Keratinocyte (primary cell): ENCODE results near the gene SCRT2. TPM values are rescaled to one million over a fixed set of nuclear protein-coding genes. Genes with fewer than 3 reads are reported as not detected.

Experiments
- DNase-seq: peaks from one replicate; pipeline ENCODE4 v3.0.0-alpha.2; 2011; ENCODE audit warnings: low read depth, missing footprints, low spot score
- FAIRE-seq: peaks from 2 replicates; lab custom pipeline; 2011; peaks lifted over from hg19 to GRCh38; lab: Jason Lieb, UNC
- H2AFZ ChIP-seq: 2 replicates; pipeline ENCODE4 v1.6.0; 2012; ENCODE audit warnings: low read length, control low read depth, inconsistent platforms; ENCODE audit not compliant: control insufficient read depth
- H3K27ac ChIP-seq: 2 replicates; pipeline ENCODE4 v1.5.1; 2011; ENCODE audit warnings: low read length; ENCODE audit not compliant: control insufficient read depth, insufficient read depth
- H3K27me3 ChIP-seq: 3 replicates; pipeline ENCODE4 v1.6.0; 2011; ENCODE audit warnings: low read length; ENCODE audit not compliant: control insufficient read depth, insufficient read depth; ENCODE audit errors: extremely low read depth
- H3K36me3 ChIP-seq, 2 experiments: 2 replicates in 1 of 2; 3 replicates in 1 of 2; pipeline ENCODE4 v1.5.1; 2011; ENCODE audit warnings: low read length in 2 of 2, mild to moderate bottlenecking in 1 of 2; ENCODE audit not compliant: control insufficient read depth in 2 of 2, insufficient read depth in 2 of 2; ENCODE audit errors: extremely low read depth in 1 of 2
- H3K4me1 ChIP-seq: 3 replicates; pipeline ENCODE4 v1.5.1; 2011; ENCODE audit warnings: low read length; ENCODE audit not compliant: control insufficient read depth, insufficient read depth; ENCODE audit errors: extremely low read depth
- H3K4me2 ChIP-seq: 3 replicates; pipeline ENCODE4 v1.6.0; 2011; ENCODE audit warnings: low read depth, low read length; ENCODE audit not compliant: control insufficient read depth, insufficient read depth; ENCODE audit errors: extremely low read depth
- H3K4me3 ChIP-seq, 3 experiments: fragments of 200-600 bp in 1 of 3; sonication (generic) in 1 of 3; 2 replicates in 2 of 3; 3 replicates in 1 of 3; pipeline ENCODE4 v1.5.1; 2011 to 2016; ENCODE audit warnings: low read length in 3 of 3, mild to moderate bottlenecking in 3 of 3, control low read depth in 2 of 3, inconsistent platforms in 1 of 3, low read depth in 1 of 3, mixed read lengths in 1 of 3, mixed run types in 1 of 3, moderate library complexity in 1 of 3; ENCODE audit not compliant: control insufficient read depth in 2 of 3, insufficient read depth in 2 of 3; ENCODE audit errors: extremely low read depth in 1 of 3
- H3K79me2 ChIP-seq: 2 replicates; pipeline ENCODE4 v1.6.0; 2012; ENCODE audit warnings: low read length; ENCODE audit not compliant: control insufficient read depth, insufficient read depth
- H3K9ac ChIP-seq: 3 replicates; pipeline ENCODE4 v1.6.0; 2011; ENCODE audit warnings: low read length; ENCODE audit not compliant: control insufficient read depth, insufficient read depth; ENCODE audit errors: extremely low read depth
- H3K9me1 ChIP-seq: 3 replicates; pipeline ENCODE4 v1.6.0; 2011; ENCODE audit warnings: low read length; ENCODE audit not compliant: control insufficient read depth, insufficient read depth; ENCODE audit errors: extremely low read depth
- H3K9me3 ChIP-seq: 2 replicates; pipeline ENCODE4 v1.5.1; 2012; ENCODE audit warnings: low read depth, low read length; ENCODE audit not compliant: control insufficient read depth
- H4K20me1 ChIP-seq: 3 replicates; pipeline ENCODE4 v1.6.0; 2011; ENCODE audit warnings: low read length; ENCODE audit not compliant: control insufficient read depth, insufficient read depth; ENCODE audit errors: extremely low read depth
- EZH2 ChIP-seq: IDR thresholded peaks from one replicate; pipeline ENCODE4 v1.6.1; 2012; ENCODE audit warnings: inconsistent platforms, mild to moderate bottlenecking, low read length, moderate library complexity
- dilution Hi-C: fragments of 300-500 bp; cut with MboI; formaldehyde crosslinking; loops from one replicate; pipeline ENCODE4 v1.7.0; 2020; ENCODE audit warnings: low sequenced_read_pairs; ENCODE audit not compliant: extremely low pct_ligation_motif_present
- polyA plus RNA-seq, 5 experiments: library from polyadenylated mRNA; depleted of rRNA in 3 of 5; stranded (reverse) in 3 of 5; stranded (forward) in 1 of 5; unstranded in 1 of 5; fragments of >200 nt; gene quantifications; 1 replicate in 1 of 5; 2 replicates in 3 of 5; 3 replicates in 1 of 5; pipeline versions ENCODE4 v1.2.1 to v1.2.3, GENCODE V29; 2011 to 2012; ENCODE audit warnings: missing spikeins in 2 of 5, low read depth in 1 of 5, low replicate concordance in 1 of 5
- TF ChIP-seq, protein P1 (sequence below), 3 experiments: IDR thresholded peaks in 1 of 3; conservative IDR thresholded peaks in 1 of 3; optimal IDR thresholded peaks in 1 of 3; 2 replicates in 2 of 3; 3 replicates in 1 of 3; pipeline versions ENCODE3 to v1.5.1; 2011; ENCODE audit warnings: low read length in 3 of 3, mild to moderate bottlenecking in 3 of 3, moderate library complexity in 2 of 3, control low read depth in 1 of 3, inconsistent platforms in 1 of 3; ENCODE audit not compliant: insufficient read depth in 2 of 3; ENCODE audit errors: extremely low read depth in 1 of 3

SCRT2 gene
- polyA plus RNA-seq, 1 donor (not counting 4 experiments of a cell fraction or from before 2014, with no cell fraction given): not detected

GRCh38 chr20:663315-664090 lies 12.1 kb downstream of the SCRT2 start:
- peak; percentile 93 for TF ChIP-seq EZH2
- TF ChIP-seq, protein P1, sequence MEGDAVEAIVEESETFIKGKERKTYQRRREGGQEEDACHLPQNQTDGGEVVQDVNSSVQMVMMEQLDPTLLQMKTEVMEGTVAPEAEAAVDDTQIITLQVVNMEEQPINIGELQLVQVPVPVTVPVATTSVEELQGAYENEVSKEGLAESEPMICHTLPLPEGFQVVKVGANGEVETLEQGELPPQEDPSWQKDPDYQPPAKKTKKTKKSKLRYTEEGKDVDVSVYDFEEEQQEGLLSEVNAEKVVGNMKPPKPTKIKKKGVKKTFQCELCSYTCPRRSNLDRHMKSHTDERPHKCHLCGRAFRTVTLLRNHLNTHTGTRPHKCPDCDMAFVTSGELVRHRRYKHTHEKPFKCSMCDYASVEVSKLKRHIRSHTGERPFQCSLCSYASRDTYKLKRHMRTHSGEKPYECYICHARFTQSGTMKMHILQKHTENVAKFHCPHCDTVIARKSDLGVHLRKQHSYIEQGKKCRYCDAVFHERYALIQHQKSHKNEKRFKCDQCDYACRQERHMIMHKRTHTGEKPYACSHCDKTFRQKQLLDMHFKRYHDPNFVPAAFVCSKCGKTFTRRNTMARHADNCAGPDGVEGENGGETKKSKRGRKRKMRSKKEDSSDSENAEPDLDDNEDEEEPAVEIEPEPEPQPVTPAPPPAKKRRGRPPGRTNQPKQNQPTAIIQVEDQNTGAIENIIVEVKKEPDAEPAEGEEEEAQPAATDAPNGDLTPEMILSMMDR (optimal IDR thresholded peaks at IDR 0.05 in 1 of 3, IDR thresholded peaks at IDR 0.05 in 1 of 3, conservative IDR thresholded peaks at IDR 0.05 in 1 of 3; ENCODE audit: extremely low read depth in 1 of 3, insufficient read depth in 2 of 3, low read length in 3 of 3): no peak
- no peak overlapping the region for H2AFZ ChIP-seq
- no peaks in the 10 kb centered on the region for H3K36me3 ChIP-seq
- no peak for FAIRE-seq
- H3K27ac ChIP-seq: no peak overlapping the region
- peaks cover 45% of the 10 kb centered on the region for H3K27me3 ChIP-seq
- H3K4me2 ChIP-seq: no peak overlapping the region
- H3K79me2 ChIP-seq: no peaks in the 10 kb centered on the region
- H3K4me3 ChIP-seq: no peak overlapping the region
- H3K9me1 ChIP-seq: no peaks in the 10 kb centered on the region
- no peaks in the 10 kb centered on the region for H3K9me3 ChIP-seq
- dilution Hi-C loops: no loop called here
- H3K4me1 ChIP-seq: peaks cover 21% of the 10 kb centered on the region
- H4K20me1 ChIP-seq: peaks cover 2% of the 10 kb centered on the region
- no peak for DNase-seq
- H3K9ac ChIP-seq: no peak overlapping the region

- no peak for FAIRE-seq
- no peaks in the 10 kb centered on the region for H3K9me1 ChIP-seq
- peak overlapping the region; percentile 71 for H2AFZ ChIP-seq
- dilution Hi-C loops: no loop called here
- H3K4me1 ChIP-seq: peaks cover 21% of the 10 kb centered on the region
- peak overlapping the region; percentile 54 for H3K4me2 ChIP-seq
- TF ChIP-seq, protein P1 (optimal IDR thresholded peaks at IDR 0.05 in 1 of 3, IDR thresholded peaks at IDR 0.05 in 1 of 3, conservative IDR thresholded peaks at IDR 0.05 in 1 of 3; ENCODE audit: extremely low read depth in 1 of 3, insufficient read depth in 2 of 3, low read length in 3 of 3): no peak
- TF ChIP-seq EZH2: no peak
- no peak overlapping the region for H3K27ac ChIP-seq
- peaks cover 41% of the 10 kb centered on the region for H3K27me3 ChIP-seq
- H3K36me3 ChIP-seq: no peaks in the 10 kb centered on the region
- H3K9ac ChIP-seq: peak overlapping the region; percentile 22
- DNase-seq: no peak
- no peaks in the 10 kb centered on the region for H3K9me3 ChIP-seq
- no peaks in the 10 kb centered on the region for H3K79me2 ChIP-seq
- peak overlapping the region in 1 of 3 experiments; percentile 37 for H3K4me3 ChIP-seq
- H4K20me1 ChIP-seq: no peaks in the 10 kb centered on the region
Observed at GRCh38 chr20:662277-663192, 13.1 kb downstream of the SCRT2 start.
